ENCODE results near the gene GLB1L2. TPM values are rescaled to one million over a fixed set of nuclear protein-coding genes. Genes with fewer than 3 reads are reported as not detected.

GLB1L2 gene
- total and polyA plus RNA-seq, 2 of the 13 experiments (the other 11 are each of a cell fraction or from before 2014, with no cell fraction given): 0.59 to 0.69 TPM

GRCh38 chr11:134397304-134398078, 65.7 kb downstream of the GLB1L2 start (continued):
- TF ChIP-seq ZNF746 (CRISPR knock-in tag; IDR thresholded peaks at IDR 0.05) (no peak), ZNF251 (CRISPR knock-in tag; IDR thresholded peaks at IDR 0.05) (no peak), SOX13 (IDR thresholded peaks at IDR 0.05) (no peak), SOX13 (CRISPR knock-in tag; conservative IDR thresholded peaks at IDR 0.05 in 1 of 2, IDR thresholded peaks at IDR 0.05 in 1 of 2) (no peak), ZNF382 (CRISPR knock-in tag; IDR thresholded peaks at IDR 0.05; ENCODE audit: borderline replicate concordance) (no peak)

- CTCF ChIA-PET (ENCODE audit: low intra/inter-chr PET ratio, low total read pairs): no interaction called here
These were observed 66.3 kb downstream of the GLB1L2 start for GRCh38 chr11:134398079-134398444.

More at GRCh38 chr11:134398079-134398444, 66.3 kb downstream of the GLB1L2 start:
- in situ Hi-C loops (cut with HindIII; ENCODE audit: extremely low pct_ligation_motif_present, low pct_unique_long_range_greater_than_20kb): no loop called here
- BruUV-seq (replicated peaks): no TSS peak
- H3K4me3 ChIP-seq (replicated peaks in 1 of 3; ENCODE audit: insufficient read depth in 1 of 3, low read depth in 2 of 3, low read length in 3 of 3): no peak overlapping the region
- peaks cover 2 to 37% of the 10 kb centered on the region in 2 experiments; a peak in 4 of 5 replicates for H3K27me3 ChIP-seq (ENCODE audit: control insufficient read depth in 1 of 2, insufficient read depth in 2 of 2, low read length in 2 of 2)
- no peak overlapping the region for H3K9ac ChIP-seq (ENCODE audit: insufficient read depth, low read depth, low read length)
- no peaks in the 10 kb centered on the region for H3K9me3 ChIP-seq (ENCODE audit: low read length)
- intact Hi-C loops (cut with micrococcal nuclease; ENCODE audit: unreplicated experiment): no loop called here
- POLR2A ChIA-PET: no interaction called here
- ATAC-seq: no peak
- FAIRE-seq: no peak
- TF ChIP-seq CSRNP1 (CRISPR knock-in tag; IDR thresholded peaks at IDR 0.05): no peak
- TF ChIP-seq MNT (IDR thresholded peaks at IDR 0.05): peak; percentile 79
- peak; percentile 77 for TF ChIP-seq BHLHE40 (IDR thresholded peaks at IDR 0.05; ENCODE audit: low read length)
- TF ChIP-seq ZFP36L1 (CRISPR knock-in tag; IDR thresholded peaks at IDR 0.05): no peak
- no peaks in the 10 kb centered on the region for H3K36me3 ChIP-seq (replicated peaks in 1 of 2; ENCODE audit: control insufficient read depth in 1 of 2, insufficient read depth in 2 of 2, low read length in 2 of 2)
- 20% methylated on average over 3 of the region's 11 CpGs for WGBS (ENCODE audit: low lambda C conversion rate)
- no peaks in the 10 kb centered on the region for H3K4me1 ChIP-seq (ENCODE audit: insufficient read depth, low read length)
- DNase-seq (ENCODE audit: low spot score): no peak
- no peaks in the 10 kb centered on the region for H4K20me1 ChIP-seq (ENCODE audit: insufficient read depth, low read length)
- no peak overlapping the region for H2AFZ ChIP-seq (ENCODE audit: low read length)
- H3K4me2 ChIP-seq (ENCODE audit: low read depth, low read length): no peak overlapping the region
- no peak overlapping the region for H3K27ac ChIP-seq (ENCODE audit: extremely low read length, insufficient read depth, low read length)
- no peaks in the 10 kb centered on the region for H3K79me2 ChIP-seq (ENCODE audit: insufficient read depth, low read length)
